ENCODE results near the gene MXD4.

MXD4 gene

GRCh38 chr4:2274320-2275043 lies 12.6 kb upstream of the MXD4 start:
- H3K27ac ChIP-seq (ENCODE audit: low read length), result no peak overlapping the region
- H3K9ac ChIP-seq (ENCODE audit: low read length), result no peak overlapping the region
- no peaks in the 10 kb centered on the region for H3K27me3 ChIP-seq (replicated peaks; ENCODE audit: insufficient read depth, low read length)
- no peaks in the 10 kb centered on the region for H3K36me3 ChIP-seq (replicated peaks; ENCODE audit: insufficient read depth, low read length)
- no peak for DNase-seq
- H3K9me2 ChIP-seq (replicated peaks; ENCODE audit: insufficient read depth, low read length), result no peaks in the 10 kb centered on the region
- no peaks in the 10 kb centered on the region for H3K9me3 ChIP-seq (replicated peaks; ENCODE audit: insufficient read depth, low read length)
- TF ChIP-seq, protein P1, sequence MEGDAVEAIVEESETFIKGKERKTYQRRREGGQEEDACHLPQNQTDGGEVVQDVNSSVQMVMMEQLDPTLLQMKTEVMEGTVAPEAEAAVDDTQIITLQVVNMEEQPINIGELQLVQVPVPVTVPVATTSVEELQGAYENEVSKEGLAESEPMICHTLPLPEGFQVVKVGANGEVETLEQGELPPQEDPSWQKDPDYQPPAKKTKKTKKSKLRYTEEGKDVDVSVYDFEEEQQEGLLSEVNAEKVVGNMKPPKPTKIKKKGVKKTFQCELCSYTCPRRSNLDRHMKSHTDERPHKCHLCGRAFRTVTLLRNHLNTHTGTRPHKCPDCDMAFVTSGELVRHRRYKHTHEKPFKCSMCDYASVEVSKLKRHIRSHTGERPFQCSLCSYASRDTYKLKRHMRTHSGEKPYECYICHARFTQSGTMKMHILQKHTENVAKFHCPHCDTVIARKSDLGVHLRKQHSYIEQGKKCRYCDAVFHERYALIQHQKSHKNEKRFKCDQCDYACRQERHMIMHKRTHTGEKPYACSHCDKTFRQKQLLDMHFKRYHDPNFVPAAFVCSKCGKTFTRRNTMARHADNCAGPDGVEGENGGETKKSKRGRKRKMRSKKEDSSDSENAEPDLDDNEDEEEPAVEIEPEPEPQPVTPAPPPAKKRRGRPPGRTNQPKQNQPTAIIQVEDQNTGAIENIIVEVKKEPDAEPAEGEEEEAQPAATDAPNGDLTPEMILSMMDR (IDR thresholded peaks at IDR 0.05; ENCODE audit: low read length), result no peak
- TF ChIP-seq EZH2 (optimal IDR thresholded peaks at IDR 0.05; ENCODE audit: low read depth, low read length), result no peak
- no peak for TF ChIP-seq EZH2phosphoT487 (IDR thresholded peaks at IDR 0.05; ENCODE audit: low read length)
- H3K4me2 ChIP-seq (ENCODE audit: low read depth, low read length), result no peak overlapping the region
- H3K79me2 ChIP-seq (ENCODE audit: low read length), result no peaks in the 10 kb centered on the region
- H3F3A ChIP-seq (ENCODE audit: insufficient read depth, low read length), result no peaks in the 10 kb centered on the region
- no peak overlapping the region for H2AFZ ChIP-seq (ENCODE audit: low read length)
- no peaks in the 10 kb centered on the region for H4K20me1 ChIP-seq (ENCODE audit: insufficient read depth, low read length)
- H3K4me1 ChIP-seq (ENCODE audit: low read length), result no peaks in the 10 kb centered on the region
- H3K4me3 ChIP-seq (ENCODE audit: low read length), result no peak overlapping the region

- Histone ChIP-seq H3K4me1 (ENCODE audit: low read length) (no peaks in the 10 kb centered on the region), H3K9me3 (replicated peaks; ENCODE audit: insufficient read depth, low read length) (no peaks in the 10 kb centered on the region), H3K27me3 (replicated peaks; ENCODE audit: insufficient read depth, low read length) (no peaks in the 10 kb centered on the region), H3K9ac (ENCODE audit: low read length) (no peak overlapping the region), H3K79me2 (ENCODE audit: low read length) (no peaks in the 10 kb centered on the region), H3K4me2 (ENCODE audit: low read depth, low read length) (no peak overlapping the region), H3F3A (ENCODE audit: insufficient read depth, low read length) (no peaks in the 10 kb centered on the region), H4K20me1 (ENCODE audit: insufficient read depth, low read length) (no peaks in the 10 kb centered on the region), H3K9me2 (replicated peaks; ENCODE audit: insufficient read depth, low read length) (no peaks in the 10 kb centered on the region), H3K36me3 (replicated peaks; ENCODE audit: insufficient read depth, low read length) (no peaks in the 10 kb centered on the region), H3K27ac (ENCODE audit: low read length) (no peak overlapping the region), H3K4me3 (ENCODE audit: low read length) (no peak overlapping the region), H2AFZ (ENCODE audit: low read length) (no peak overlapping the region)
- TF ChIP-seq EZH2phosphoT487 (IDR thresholded peaks at IDR 0.05; ENCODE audit: low read length), result no peak
- no peak for TF ChIP-seq EZH2 (optimal IDR thresholded peaks at IDR 0.05; ENCODE audit: low read depth, low read length)
- TF ChIP-seq, protein P1 (IDR thresholded peaks at IDR 0.05; ENCODE audit: low read length), result no peak
- DNase-seq, result no peak
Observed at GRCh38 chr4:2273657-2274319, 11.9 kb upstream of the MXD4 start.

GRCh38 chr4:2273221-2273620 lies 11.3 kb upstream of the MXD4 start:
- no peaks in the 10 kb centered on the region for H4K20me1 ChIP-seq (ENCODE audit: insufficient read depth, low read length)
- no peak overlapping the region for H3K9ac ChIP-seq (ENCODE audit: low read length)
- no peak overlapping the region for H3K4me2 ChIP-seq (ENCODE audit: low read depth, low read length)

More at GRCh38 chr4:2273221-2273620, 11.3 kb upstream of the MXD4 start:
- Histone ChIP-seq H3F3A (ENCODE audit: insufficient read depth, low read length) (no peaks in the 10 kb centered on the region), H3K4me3 (ENCODE audit: low read length) (no peak overlapping the region), H3K36me3 (replicated peaks; ENCODE audit: insufficient read depth, low read length) (no peaks in the 10 kb centered on the region), H2AFZ (ENCODE audit: low read length) (no peak overlapping the region), H3K9me3 (replicated peaks; ENCODE audit: insufficient read depth, low read length) (no peaks in the 10 kb centered on the region), H3K9me2 (replicated peaks; ENCODE audit: insufficient read depth, low read length) (no peaks in the 10 kb centered on the region), H3K4me1 (ENCODE audit: low read length) (no peaks in the 10 kb centered on the region), H3K27ac (ENCODE audit: low read length) (no peak overlapping the region), H3K79me2 (ENCODE audit: low read length) (no peaks in the 10 kb centered on the region), H3K27me3 (replicated peaks; ENCODE audit: insufficient read depth, low read length) (no peaks in the 10 kb centered on the region)
- DNase-seq, result no peak
- TF ChIP-seq EZH2 (optimal IDR thresholded peaks at IDR 0.05; ENCODE audit: low read depth, low read length) (no peak), EZH2phosphoT487 (IDR thresholded peaks at IDR 0.05; ENCODE audit: low read length) (no peak)
- TF ChIP-seq, protein P1 (IDR thresholded peaks at IDR 0.05; ENCODE audit: low read length), result no peak

Measured in MM.1S (cell line).